ENCODE results near the gene PSTPIP2. TPM values are rescaled to one million over a fixed set of nuclear protein-coding genes. Genes with fewer than 3 reads are reported as not detected.
"Not testable (repeated sequence)": the region's sequence is repeated elsewhere in the genome, so short reads cannot be mapped to it uniquely, and the experiment has no call there.

Gene PSTPIP2
- total and polyA plus RNA-seq, 11 donors, result 0.65 to 15.0 (median 2.0) TPM

DNA sequence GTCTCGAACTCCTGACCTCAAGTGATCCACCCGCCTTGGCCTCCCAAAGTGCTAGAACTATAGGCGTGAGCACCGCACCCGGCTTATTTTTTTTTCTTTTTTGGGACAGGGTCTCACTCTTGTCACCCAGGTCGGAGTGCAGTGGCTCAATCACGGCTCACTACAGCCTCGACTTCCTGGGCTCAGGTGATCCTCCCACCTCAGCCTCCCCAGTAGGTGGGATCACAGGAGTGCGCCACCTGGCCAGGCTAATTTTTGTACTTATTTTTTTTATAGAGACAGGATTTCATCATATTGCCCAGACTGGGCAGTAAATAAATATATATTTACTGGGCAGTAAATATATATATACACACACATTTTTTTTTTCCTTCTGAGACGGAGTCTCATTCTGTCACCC lies 23.5 kb upstream of the PSTPIP2 start:
- Histone ChIP-seq H3K27ac (peak overlapping the region in 2 of 12 donors; percentile 12 to 96), H3K27me3 (no peaks in the 10 kb centered on the region), H3K4me1 (peaks cover 0 to 71% (median 38%) of the 10 kb centered on the region in 12 donors), H3K9me3 (no peaks in the 10 kb centered on the region), H3K4me3 (peak overlapping the region in 8 of 12 donors; percentile 69 to 98 (median 90)), H3K36me3 (peaks cover 0 to 56% (median 45%) of the 10 kb centered on the region in 9 donors)
- intact Hi-C loops (cut with DNase I), result loop anchor here in 2 of 10 donors (10.0 kb wide), 2 partner anchors 131 to 591 kb away; partner anchors contain the start of gene EPG5 (in 1 of the 2)
- no peak for DNase-seq
- ATAC-seq, result no peak
- TF ChIP-seq, protein P1, sequence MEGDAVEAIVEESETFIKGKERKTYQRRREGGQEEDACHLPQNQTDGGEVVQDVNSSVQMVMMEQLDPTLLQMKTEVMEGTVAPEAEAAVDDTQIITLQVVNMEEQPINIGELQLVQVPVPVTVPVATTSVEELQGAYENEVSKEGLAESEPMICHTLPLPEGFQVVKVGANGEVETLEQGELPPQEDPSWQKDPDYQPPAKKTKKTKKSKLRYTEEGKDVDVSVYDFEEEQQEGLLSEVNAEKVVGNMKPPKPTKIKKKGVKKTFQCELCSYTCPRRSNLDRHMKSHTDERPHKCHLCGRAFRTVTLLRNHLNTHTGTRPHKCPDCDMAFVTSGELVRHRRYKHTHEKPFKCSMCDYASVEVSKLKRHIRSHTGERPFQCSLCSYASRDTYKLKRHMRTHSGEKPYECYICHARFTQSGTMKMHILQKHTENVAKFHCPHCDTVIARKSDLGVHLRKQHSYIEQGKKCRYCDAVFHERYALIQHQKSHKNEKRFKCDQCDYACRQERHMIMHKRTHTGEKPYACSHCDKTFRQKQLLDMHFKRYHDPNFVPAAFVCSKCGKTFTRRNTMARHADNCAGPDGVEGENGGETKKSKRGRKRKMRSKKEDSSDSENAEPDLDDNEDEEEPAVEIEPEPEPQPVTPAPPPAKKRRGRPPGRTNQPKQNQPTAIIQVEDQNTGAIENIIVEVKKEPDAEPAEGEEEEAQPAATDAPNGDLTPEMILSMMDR (IDR thresholded peaks at IDR 0.05), result no peak
- no peak for TF ChIP-seq POLR2A (IDR thresholded peaks at IDR 0.05)
- WGBS, 4 donors, result 68 to 83% (median 77%) methylated on average over 10 of the region's 10 CpGs

GRCh38 chr18:46088501-46088900 lies 16.4 kb upstream of the PSTPIP2 start:
- WGBS, 4 donors, result 32 to 49% (median 39%) methylated on average over 8 of the region's 8 CpGs
- H3K4me3 ChIP-seq; H3K9me3 ChIP-seq; H3K27me3 ChIP-seq; intact Hi-C loops (cut with DNase I); H3K27ac ChIP-seq: not testable (repeated sequence)
- H3K4me1 ChIP-seq, result peaks cover 0 to 58% (median 22%) of the 10 kb centered on the region in 12 donors
- ATAC-seq, result peak in 1 of 4 donors; percentile 15
- peak in 1 of 5 donors; percentile 53 for DNase-seq
- H3K36me3 ChIP-seq, result peaks cover 3 to 100% (median 99%) of the 10 kb centered on the region in 9 donors

- H3K4me1 ChIP-seq, result peaks cover 0 to 29% (median 5%) of the 10 kb centered on the region in 12 donors
- WGBS, 4 donors, result 39 to 59% (median 57%) methylated on average over 2 of the region's 2 CpGs
These were observed 12.4 kb upstream of the PSTPIP2 start for GRCh38 chr18:46084431-46084830.

GRCh38 chr18:46080156-46080555 lies 8.1 kb upstream of the PSTPIP2 start:
- TF ChIP-seq, protein P1 (IDR thresholded peaks at IDR 0.05), result no peak
- TF ChIP-seq POLR2A (IDR thresholded peaks at IDR 0.05), result no peak
- WGBS, 4 donors, result 43 to 72% (median 51%) methylated on average over 1 of the region's 1 CpG

More at GRCh38 chr18:46084431-46084830, 12.4 kb upstream of the PSTPIP2 start:
- no peak overlapping the region for H3K4me3 ChIP-seq
- intact Hi-C loops (cut with DNase I), result no loop called here
- no peaks in the 10 kb centered on the region for H3K9me3 ChIP-seq
- TF ChIP-seq, protein P1 (IDR thresholded peaks at IDR 0.05), result no peak
- no peak for TF ChIP-seq POLR2A (IDR thresholded peaks at IDR 0.05)
- H3K36me3 ChIP-seq, result peaks cover 3 to 100% (median 100%) of the 10 kb centered on the region in 9 donors
- ATAC-seq (no peak), DNase-seq (no peak)
- no peaks in the 10 kb centered on the region for H3K27me3 ChIP-seq
- H3K27ac ChIP-seq, result no peak overlapping the region

DNA sequence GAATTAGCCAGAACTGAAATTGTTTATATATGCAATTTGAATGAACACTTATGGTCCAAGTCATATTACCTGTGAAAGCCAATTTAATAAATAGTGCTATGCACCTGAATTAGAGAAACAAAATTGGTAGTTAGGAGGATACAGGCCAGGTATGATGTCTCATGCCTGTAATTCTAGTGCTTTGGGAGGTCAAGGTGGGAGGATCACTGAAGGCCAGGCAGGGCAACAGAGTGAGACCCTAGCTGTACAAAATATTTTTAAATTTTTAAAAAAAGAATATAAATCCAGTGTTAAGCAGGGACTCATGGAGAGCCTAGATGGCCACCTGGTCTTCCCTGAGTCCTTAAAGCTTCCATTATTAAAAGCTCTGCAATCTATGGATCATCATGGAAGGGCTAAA lies 7.3 kb upstream of the PSTPIP2 start:
- no peak for DNase-seq
- H3K9me3 ChIP-seq, result no peaks in the 10 kb centered on the region
- no peak overlapping the region for H3K4me3 ChIP-seq
- peaks cover 0 to 90% (median 65%) of the 10 kb centered on the region in 9 donors for H3K36me3 ChIP-seq
- H3K27ac ChIP-seq, result no peak overlapping the region
- intact Hi-C loops (cut with DNase I), result loop anchor here in 7 of 10 donors (10.0 kb wide), 4 partner anchors 105 to 415 kb away; no protein-coding TSS in a partner anchor
- peaks cover 0 to 21% (median 8%) of the 10 kb centered on the region in 12 donors for H3K4me1 ChIP-seq
- TF ChIP-seq, protein P1 (IDR thresholded peaks at IDR 0.05), result no peak
- no peak for TF ChIP-seq POLR2A (IDR thresholded peaks at IDR 0.05)
- H3K27me3 ChIP-seq, result no peaks in the 10 kb centered on the region
- no peak for ATAC-seq

More at GRCh38 chr18:46080156-46080555, 8.1 kb upstream of the PSTPIP2 start:
- Histone ChIP-seq H3K27me3 (no peaks in the 10 kb centered on the region), H3K4me3 (no peak overlapping the region), H3K36me3 (peaks cover under 1 to 93% (median 73%) of the 10 kb centered on the region in 9 donors), H3K9me3 (no peaks in the 10 kb centered on the region), H3K4me1 (peaks cover 0 to 24% (median 8%) of the 10 kb centered on the region in 12 donors), H3K27ac (no peak overlapping the region)
- DNase-seq, result no peak
- intact Hi-C loops (cut with DNase I), result no loop called here
- ATAC-seq, result no peak

Data from heart left ventricle (tissue), 16 donors.